Colonic mucosa (tissue), 4 donors: Measurements from ENCODE around the gene DGCR2. TPM values are rescaled to one million over a fixed set of nuclear protein-coding genes. Genes with fewer than 3 reads are reported as not detected.
"Not testable (repeated sequence)": the region's sequence is repeated elsewhere in the genome, so short reads cannot be mapped to it uniquely, and the experiment has no call there.

Experiments
- DNase-seq: peaks from one replicate; pipeline ENCODE4 v3.0.0-alpha.2; 2020
- H3K27ac ChIP-seq: fragments of 200-600 bp; one replicate; pipeline ENCODE4 v1.8.0; 2021
- H3K27me3 ChIP-seq: fragments of 200-600 bp; one replicate; pipeline ENCODE4 v1.8.0; 2021
- H3K36me3 ChIP-seq: fragments of 200-600 bp; one replicate; pipeline ENCODE4 v1.8.0; 2021
- H3K4me1 ChIP-seq: fragments of 200-600 bp; one replicate; pipeline ENCODE4 v1.8.0; 2021; ENCODE audit warnings: mild to moderate bottlenecking
- H3K4me3 ChIP-seq: fragments of 200-600 bp; one replicate; pipeline ENCODE4 v1.8.0; 2021
- H3K9ac ChIP-seq, 2 donors: one replicate each; pipeline ENCODE4 v1.7.0; 2013; ENCODE audit warnings: control low read depth in 2 of 2, low read depth in 2 of 2, low read length in 2 of 2
- H3K9me3 ChIP-seq: fragments of 200-600 bp; one replicate; pipeline ENCODE4 v1.8.0; 2021
- intact Hi-C: fragments of 100-400 bp; cut with DNase I; formaldehyde crosslinking; loops from one replicate; pipeline ENCODE4 v1.14.1; 2022
- total RNA-seq, 2 donors: library from RNA; stranded (reverse); fragmentation: NEBNext Ultra II Directional in 1 of 2; extraction: Animal tissue kit (Norgen Biotek cat#: 25700) in 1 of 2; gene quantifications; one replicate each; pipeline ENCODE4 v1.2.1, GENCODE V29; 2021
- TF ChIP-seq, protein P1 (sequence below): fragments of 200-600 bp; IDR thresholded peaks from one replicate; pipeline ENCODE4 v1.8.0; 2022; ENCODE audit warnings: antibody characterized with exemption, mild to moderate bottlenecking
- donor health status: healthy.
- donor health status: DM: no; HTN: no; CAD: no.
- donor health status: DM: no; HTN: no; CAD: no.

The DGCR2 gene
- total RNA-seq, 2 donors from 2014 or later = 71.6 to 82.5 TPM

GRCh38 chr22:19166421-19166820 is 44.2 kb upstream of the DGCR2 start:
- H3K27ac ChIP-seq = no peak overlapping the region
- H3K9me3 ChIP-seq = no peaks in the 10 kb centered on the region
- intact Hi-C loops = no loop called here
- no peak overlapping the region for H3K4me3 ChIP-seq
- no peaks in the 10 kb centered on the region for H3K36me3 ChIP-seq
- H3K27me3 ChIP-seq = peaks cover 23% of the 10 kb centered on the region
- peaks cover 20% of the 10 kb centered on the region for H3K4me1 ChIP-seq
- DNase-seq = no peak
- H3K9ac ChIP-seq = no peak overlapping the region
- TF ChIP-seq, protein P1, sequence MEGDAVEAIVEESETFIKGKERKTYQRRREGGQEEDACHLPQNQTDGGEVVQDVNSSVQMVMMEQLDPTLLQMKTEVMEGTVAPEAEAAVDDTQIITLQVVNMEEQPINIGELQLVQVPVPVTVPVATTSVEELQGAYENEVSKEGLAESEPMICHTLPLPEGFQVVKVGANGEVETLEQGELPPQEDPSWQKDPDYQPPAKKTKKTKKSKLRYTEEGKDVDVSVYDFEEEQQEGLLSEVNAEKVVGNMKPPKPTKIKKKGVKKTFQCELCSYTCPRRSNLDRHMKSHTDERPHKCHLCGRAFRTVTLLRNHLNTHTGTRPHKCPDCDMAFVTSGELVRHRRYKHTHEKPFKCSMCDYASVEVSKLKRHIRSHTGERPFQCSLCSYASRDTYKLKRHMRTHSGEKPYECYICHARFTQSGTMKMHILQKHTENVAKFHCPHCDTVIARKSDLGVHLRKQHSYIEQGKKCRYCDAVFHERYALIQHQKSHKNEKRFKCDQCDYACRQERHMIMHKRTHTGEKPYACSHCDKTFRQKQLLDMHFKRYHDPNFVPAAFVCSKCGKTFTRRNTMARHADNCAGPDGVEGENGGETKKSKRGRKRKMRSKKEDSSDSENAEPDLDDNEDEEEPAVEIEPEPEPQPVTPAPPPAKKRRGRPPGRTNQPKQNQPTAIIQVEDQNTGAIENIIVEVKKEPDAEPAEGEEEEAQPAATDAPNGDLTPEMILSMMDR = no peak

- H3K27me3 ChIP-seq = peaks cover 11% of the 10 kb centered on the region
- DNase-seq = no peak
- TF ChIP-seq, protein P1 = no peak
- H3K4me1 ChIP-seq = peaks cover 3% of the 10 kb centered on the region
- intact Hi-C loops = no loop called here
- H3K9me3 ChIP-seq = no peaks in the 10 kb centered on the region
- no peaks in the 10 kb centered on the region for H3K36me3 ChIP-seq
- H3K27ac ChIP-seq = no peak overlapping the region
- no peak overlapping the region for H3K9ac ChIP-seq
- no peak overlapping the region for H3K4me3 ChIP-seq
Observed at GRCh38 chr22:19164425-19164824, 42.2 kb upstream of the DGCR2 start.

DNA sequence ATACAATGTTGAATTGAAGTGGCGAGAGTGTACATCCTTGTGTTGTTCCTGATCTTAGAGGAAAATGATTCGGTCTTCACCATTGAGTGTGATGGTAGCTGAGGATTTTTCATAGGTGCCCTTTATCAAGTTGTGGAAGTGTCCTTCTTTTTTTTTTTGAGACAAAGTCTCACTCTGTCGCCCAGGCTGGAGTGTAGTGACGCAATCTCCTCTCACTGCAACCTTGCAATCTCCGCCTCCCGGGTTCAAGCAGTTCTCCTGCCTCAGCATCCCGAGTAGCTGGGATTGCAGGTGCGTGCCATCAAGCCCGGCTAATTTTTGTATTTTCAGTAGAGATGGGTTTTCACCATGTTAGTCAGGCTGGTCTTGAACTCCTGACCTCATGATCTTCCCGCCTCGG is 36.4 kb upstream of the DGCR2 start:
- H3K27ac ChIP-seq, H3K27me3 ChIP-seq, H3K4me1 ChIP-seq, H3K36me3 ChIP-seq, DNase-seq, H3K9ac ChIP-seq, H3K9me3 ChIP-seq, intact Hi-C loops, H3K4me3 ChIP-seq: not testable (repeated sequence)

GRCh38 chr22:19156109-19156508 is 33.9 kb upstream of the DGCR2 start:
- intact Hi-C loops, DNase-seq, H3K27ac ChIP-seq, H3K9me3 ChIP-seq, H3K9ac ChIP-seq, H3K4me1 ChIP-seq, H3K36me3 ChIP-seq, H3K4me3 ChIP-seq: not testable (repeated sequence)
- H3K27me3 ChIP-seq = peaks cover 11% of the 10 kb centered on the region

- no peak overlapping the region for H3K4me3 ChIP-seq
- no peak overlapping the region for H3K9ac ChIP-seq
- intact Hi-C loops = no loop called here
- peaks cover 35% of the 10 kb centered on the region for H3K27me3 ChIP-seq
- H3K36me3 ChIP-seq = no peaks in the 10 kb centered on the region
- no peaks in the 10 kb centered on the region for H3K9me3 ChIP-seq
- DNase-seq = no peak
- TF ChIP-seq, protein P1 = no peak
- no peak overlapping the region for H3K27ac ChIP-seq
- no peaks in the 10 kb centered on the region for H3K4me1 ChIP-seq
Observed at GRCh38 chr22:19152942-19153883, 31.0 kb upstream of the DGCR2 start.

DNA sequence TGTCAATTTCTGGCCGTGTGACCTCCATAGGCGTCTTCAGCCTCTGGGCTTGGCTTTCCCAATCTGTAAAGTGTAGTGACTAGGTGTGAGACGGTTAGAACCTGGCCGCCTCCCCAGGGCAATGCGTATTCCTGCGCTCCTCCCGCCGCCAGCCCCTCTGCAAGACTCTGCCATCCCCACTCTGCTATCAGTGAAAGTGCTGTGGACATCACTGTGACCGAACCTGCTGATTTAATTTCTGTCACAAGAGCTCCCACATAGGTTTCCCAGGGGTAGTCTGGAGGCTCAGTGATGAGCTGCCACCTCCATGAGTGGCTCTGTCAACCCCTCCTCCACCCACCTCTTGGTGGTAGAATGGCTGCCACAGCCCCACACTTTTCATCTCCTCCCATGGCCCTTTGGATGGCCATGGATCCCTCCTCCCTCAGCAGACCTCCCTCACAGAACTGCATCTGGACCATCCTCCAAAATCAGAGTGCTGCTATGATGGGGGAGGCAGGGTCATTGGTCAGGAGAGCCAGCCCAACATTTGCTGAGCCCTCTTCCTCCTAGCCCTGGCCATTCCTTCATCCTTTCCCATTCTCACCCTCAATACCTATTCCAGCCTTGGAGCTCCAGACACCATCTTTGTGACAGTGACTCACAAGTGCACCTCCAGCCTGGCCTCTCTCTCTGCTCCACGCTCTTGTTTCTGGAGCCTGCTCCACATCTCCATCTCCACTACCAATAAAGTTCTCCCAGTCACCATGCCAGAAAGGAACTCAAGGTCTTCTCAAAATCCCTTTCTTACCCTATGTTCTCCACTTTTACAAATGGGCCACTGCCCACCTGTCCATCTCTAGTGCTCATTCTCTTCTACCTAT is 29.3 kb upstream of the DGCR2 start:
- Histone ChIP-seq H3K36me3 (no peaks in the 10 kb centered on the region), H3K27me3 (peaks cover 36% of the 10 kb centered on the region), H3K9me3 (no peaks in the 10 kb centered on the region), H3K4me3 (no peak overlapping the region), H3K4me1 (no peaks in the 10 kb centered on the region), H3K27ac (no peak overlapping the region), H3K9ac (no peak overlapping the region)
- intact Hi-C loops = no loop called here
- TF ChIP-seq, protein P1 = no peak
- DNase-seq = no peak
